Activated naive CD4-positive, alpha-beta T cell treated with anti-CD3 and anti-CD28 coated beads, Interleukin-2, amount 50 U/mL, for 72 hours (primary cell): Measurements from ENCODE around the gene KRTAP5-9. TPM values are rescaled to one million over a fixed set of nuclear protein-coding genes. Genes with fewer than 3 reads are reported as not detected.
"Not testable (repeated sequence)": the region's sequence is repeated elsewhere in the genome, so short reads cannot be mapped to it uniquely, and the experiment has no call there.

Experiments used
- ATAC-seq, 2 donors: fragments of 150-1000 bp; cut with Tn5 transposase; 2 replicates each; pipeline ENCODE4 v1.10.0; 2021; ENCODE audit warnings: mild to moderate bottlenecking in 2 of 2, moderate library complexity in 2 of 2
- DNase-seq, 2 donors: peaks; one replicate each; pipeline ENCODE4 v3.0.0; 2021 to 2022; ENCODE audit warnings: low spot score in 2 of 2
- H3K27ac Mint-ChIP-seq, 2 donors: one replicate each; pipeline ENCODE4 v1.8.0; 2022; ENCODE audit warnings: mild to moderate bottlenecking in 2 of 2, mixed read lengths in 2 of 2
- H3K36me3 Mint-ChIP-seq, 2 donors: one replicate each; pipeline ENCODE4 v1.8.0; 2022; ENCODE audit warnings: mixed read lengths in 2 of 2
- H3K9me3 Mint-ChIP-seq, 2 donors: one replicate each; pipeline ENCODE4 v1.8.0; 2022; ENCODE audit warnings: mixed read lengths in 2 of 2
- total RNA-seq, 2 donors: library from RNA; stranded (reverse); gene quantifications; one replicate each; pipeline ENCODE4 v1.2.3, GENCODE V29; 2022

The KRTAP5-9 gene
- total RNA-seq, 2 donors from 2014 or later: not detected

- Mint-ChIP-seq H3K9me3 (peaks cover 11 to 16% of the 10 kb centered on the region in 2 donors), H3K36me3 (peaks cover 11 to 20% of the 10 kb centered on the region in 2 donors), H3K27ac (peak overlapping the region in 1 of 2 donors; percentile 32)
- no peak for DNase-seq
- ATAC-seq: peak in 1 of 2 donors; percentile 20
These were observed 4.4 kb upstream of the KRTAP5-9 start for GRCh38 chr11:71543866-71544265.

GRCh38 chr11:71544525-71545214 lies 3.5 kb upstream of the KRTAP5-9 start:
- no peak for ATAC-seq
- Mint-ChIP-seq H3K9me3 (peaks cover 11 to 16% of the 10 kb centered on the region in 2 donors), H3K36me3 (peaks cover 11 to 20% of the 10 kb centered on the region in 2 donors), H3K27ac (peak overlapping the region in 1 of 2 donors; percentile 32)
- DNase-seq: no peak

GRCh38 chr11:71545405-71545966 lies 2.7 kb upstream of the KRTAP5-9 start:
- peaks cover 11 to 20% of the 10 kb centered on the region in 2 donors for H3K36me3 Mint-ChIP-seq
- DNase-seq (no peak), ATAC-seq (no peak)
- no peak overlapping the region for H3K27ac Mint-ChIP-seq
- H3K9me3 Mint-ChIP-seq: peaks cover 11 to 16% of the 10 kb centered on the region in 2 donors

- ATAC-seq (no peak), DNase-seq (no peak)
- no peak overlapping the region for H3K27ac Mint-ChIP-seq
- no peaks in the 10 kb centered on the region for H3K36me3 Mint-ChIP-seq
- H3K9me3 Mint-ChIP-seq: no peaks in the 10 kb centered on the region
These were observed 514 bp downstream of the KRTAP5-9 start for GRCh38 chr11:71548716-71549151.

- ATAC-seq (peak in 1 of 2 donors; percentile 61), DNase-seq (no peak)
- Mint-ChIP-seq H3K27ac (no peak overlapping the region), H3K9me3 (no peaks in the 10 kb centered on the region), H3K36me3 (no peaks in the 10 kb centered on the region)
These were observed 3.5 kb downstream of the KRTAP5-9 start for GRCh38 chr11:71551711-71552110.

GRCh38 chr11:71554996-71555395 lies 6.8 kb downstream of the KRTAP5-9 start:
- no peaks in the 10 kb centered on the region for H3K9me3 Mint-ChIP-seq
- H3K27ac Mint-ChIP-seq: no peak overlapping the region
- no peaks in the 10 kb centered on the region for H3K36me3 Mint-ChIP-seq
- DNase-seq (no peak), ATAC-seq (no peak)

GRCh38 chr11:71555508-71555907 lies 7.3 kb downstream of the KRTAP5-9 start:
- no peaks in the 10 kb centered on the region for H3K9me3 Mint-ChIP-seq
- DNase-seq: no peak
- no peak overlapping the region for H3K27ac Mint-ChIP-seq
- ATAC-seq: no peak
- no peaks in the 10 kb centered on the region for H3K36me3 Mint-ChIP-seq

- no peaks in the 10 kb centered on the region for H3K36me3 Mint-ChIP-seq
- no peaks in the 10 kb centered on the region for H3K9me3 Mint-ChIP-seq
- H3K27ac Mint-ChIP-seq: no peak overlapping the region
- ATAC-seq (no peak), DNase-seq (no peak)
These were observed 7.8 kb downstream of the KRTAP5-9 start for GRCh38 chr11:71556018-71556417.

GRCh38 chr11:71557257-71557656 lies 9.0 kb downstream of the KRTAP5-9 start:
- H3K36me3 Mint-ChIP-seq: no peaks in the 10 kb centered on the region
- ATAC-seq: no peak
- no peaks in the 10 kb centered on the region for H3K9me3 Mint-ChIP-seq
- H3K27ac Mint-ChIP-seq: no peak overlapping the region
- no peak for DNase-seq

- H3K9me3 Mint-ChIP-seq: no peaks in the 10 kb centered on the region
These were observed 10.8 kb downstream of the KRTAP5-9 start for GRCh38 chr11:71558996-71559395.

GRCh38 chr11:71562120-71562519 lies 13.9 kb downstream of the KRTAP5-9 start:
- no peak for ATAC-seq
- no peak overlapping the region for H3K27ac Mint-ChIP-seq
- H3K36me3 Mint-ChIP-seq: no peaks in the 10 kb centered on the region

More at GRCh38 chr11:71558996-71559395, 10.8 kb downstream of the KRTAP5-9 start:
- ATAC-seq (no peak), DNase-seq (no peak)
- H3K36me3 Mint-ChIP-seq: no peaks in the 10 kb centered on the region
- no peak overlapping the region for H3K27ac Mint-ChIP-seq

GRCh38 chr11:71563406-71563805 lies 15.2 kb downstream of the KRTAP5-9 start:
- ATAC-seq (peak; percentile 41 to 64), DNase-seq (peak in 1 of 2 donors; percentile 11)
- no peak overlapping the region for H3K27ac Mint-ChIP-seq
- no peaks in the 10 kb centered on the region for H3K36me3 Mint-ChIP-seq
- H3K9me3 Mint-ChIP-seq: no peaks in the 10 kb centered on the region

More at GRCh38 chr11:71562120-71562519, 13.9 kb downstream of the KRTAP5-9 start:
- no peaks in the 10 kb centered on the region for H3K9me3 Mint-ChIP-seq
- DNase-seq: no peak

- DNase-seq (no peak), ATAC-seq (no peak)
- H3K9me3 Mint-ChIP-seq: no peaks in the 10 kb centered on the region
- H3K27ac Mint-ChIP-seq: no peak overlapping the region
- H3K36me3 Mint-ChIP-seq: no peaks in the 10 kb centered on the region
These were observed 16.2 kb downstream of the KRTAP5-9 start for GRCh38 chr11:71564430-71564829.

- no peak within 1 kb of the TSS for H3K27ac Mint-ChIP-seq
- H3K9me3 Mint-ChIP-seq: no peaks in the 10 kb centered on the region
- no peaks in the 10 kb centered on the region for H3K36me3 Mint-ChIP-seq
- ATAC-seq (no peak), DNase-seq (no peak)
These were observed 17.0 kb downstream of the KRTAP5-9 start, which contains the start of gene KRTAP5-10 for GRCh38 chr11:71565263-71565662. TSS of gene KRTAP5-10 (plus strand) at chr11:71565563. CDS start at chr11:71565588, 25 bp downstream.

GRCh38 chr11:71566081-71566620 lies 17.9 kb downstream of the KRTAP5-9 start:
- Mint-ChIP-seq H3K9me3 (no peaks in the 10 kb centered on the region), H3K36me3 (no peaks in the 10 kb centered on the region)

GRCh38 chr11:71566626-71567599 lies 18.7 kb downstream of the KRTAP5-9 start:
- not testable (repeated sequence) for DNase-seq, H3K9me3 Mint-ChIP-seq, ATAC-seq, H3K36me3 Mint-ChIP-seq, H3K27ac Mint-ChIP-seq

More at GRCh38 chr11:71566081-71566620, 17.9 kb downstream of the KRTAP5-9 start:
- DNase-seq (no peak), ATAC-seq (no peak)
- no peak overlapping the region for H3K27ac Mint-ChIP-seq
